NCI-H1048 (cell line): ENCODE results near the gene THTPA.
"Not testable (repeated sequence)": the region's sequence is repeated elsewhere in the genome, so short reads cannot be mapped to it uniquely, and the experiment has no call there.

Experiments
- DNase-seq: peaks from one replicate; lab custom pipeline; 2025; lab: John Stamatoyannopoulos, UW

The THTPA gene

GRCh38 chr14:23533652-23534435, 22.2 kb upstream of the THTPA start:
- DNase-seq = no peak

- no peak for DNase-seq
Measured at GRCh38 chr14:23535943-23536342, 20.1 kb upstream of the THTPA start.

GRCh38 chr14:23536494-23536893, 19.6 kb upstream of the THTPA start:
- no peak for DNase-seq

GRCh38 chr14:23536906-23537305, 19.2 kb upstream of the THTPA start:
- DNase-seq = not testable (repeated sequence)

- no peak for DNase-seq
Measured at GRCh38 chr14:23537351-23538049, 18.6 kb upstream of the THTPA start.

- DNase-seq = no peak
Measured at GRCh38 chr14:23538050-23538718, 17.9 kb upstream of the THTPA start.

GRCh38 chr14:23538785-23539184, 17.3 kb upstream of the THTPA start:
- DNase-seq = no peak

- no peak for DNase-seq
Measured at GRCh38 chr14:23539248-23540140, 16.6 kb upstream of the THTPA start.

- DNase-seq = no peak
Measured at GRCh38 chr14:23540141-23540469, 16.0 kb upstream of the THTPA start.

- no peak for DNase-seq
Measured at GRCh38 chr14:23542261-23542660, 13.8 kb upstream of the THTPA start.

- DNase-seq = no peak
Measured at GRCh38 chr14:23543403-23543802, 12.7 kb upstream of the THTPA start.

GRCh38 chr14:23544511-23545447, 11.3 kb upstream of the THTPA start:
- no peak for DNase-seq

- no peak for DNase-seq
Measured at GRCh38 chr14:23545740-23546365, 10.2 kb upstream of the THTPA start.

- DNase-seq = no peak
Measured at GRCh38 chr14:23546450-23547035, 9.5 kb upstream of the THTPA start.

GRCh38 chr14:23547924-23548323, 8.1 kb upstream of the THTPA start:
- no peak for DNase-seq

GRCh38 chr14:23548351-23549318, 7.4 kb upstream of the THTPA start:
- no peak for DNase-seq

GRCh38 chr14:23550131-23550811, 5.8 kb upstream of the THTPA start:
- no peak for DNase-seq

- DNase-seq = no peak
Measured at GRCh38 chr14:23550812-23551265, 5.2 kb upstream of the THTPA start.
